ENCODE measurements around the gene NYNRIN.
"Not testable (repeated sequence)": the region's sequence is repeated elsewhere in the genome, so short reads cannot be mapped to it uniquely, and the experiment has no call there.

Gene NYNRIN

GRCh38 chr14:24434676-24435075 lies 35.9 kb downstream of the NYNRIN start:
- DNase-seq = no peak

GRCh38 chr14:24435192-24435810 lies 36.5 kb downstream of the NYNRIN start:
- no peak for DNase-seq

- DNase-seq = no peak
Observed at GRCh38 chr14:24435998-24436354, 37.2 kb downstream of the NYNRIN start.

GRCh38 chr14:24436355-24437019 lies 37.7 kb downstream of the NYNRIN start:
- DNase-seq = peak; percentile 72

DNA sequence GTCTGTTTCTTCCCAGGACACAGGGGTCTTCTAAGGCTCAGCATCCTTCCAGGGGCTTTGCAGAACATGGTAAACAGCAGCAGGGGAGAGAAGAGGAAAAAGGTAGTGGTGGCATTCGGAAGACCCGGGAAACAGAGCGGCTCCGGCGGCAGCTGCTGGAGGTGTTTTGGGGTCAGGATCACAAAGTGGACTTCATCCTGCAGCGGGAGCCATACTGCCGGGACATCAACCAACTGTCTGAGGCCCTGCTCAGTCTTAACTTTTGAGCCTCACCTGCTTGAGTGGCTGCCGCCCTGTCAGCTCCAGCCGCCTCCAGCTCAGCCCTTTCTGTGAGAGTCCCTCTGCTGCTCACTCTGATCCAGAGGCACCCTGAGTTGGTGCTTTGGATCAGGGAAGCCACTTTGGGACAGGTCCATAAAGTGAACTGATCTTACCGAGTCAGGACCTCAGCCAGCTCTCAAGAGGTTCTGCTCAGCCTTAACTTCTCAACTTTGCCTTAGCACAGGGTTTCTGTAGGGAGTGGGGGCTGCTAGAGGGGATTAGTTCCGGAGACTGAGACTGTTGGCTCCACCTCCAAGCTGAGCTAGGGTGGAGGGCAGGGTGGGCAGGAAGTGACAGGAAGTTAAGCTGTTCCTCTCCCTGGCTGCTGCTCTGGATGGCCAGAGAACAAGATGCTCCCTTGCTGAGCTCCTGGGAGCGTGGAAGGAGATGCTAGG lies 38.4 kb downstream of the NYNRIN start:
- DNase-seq = peak; percentile 16

DNA sequence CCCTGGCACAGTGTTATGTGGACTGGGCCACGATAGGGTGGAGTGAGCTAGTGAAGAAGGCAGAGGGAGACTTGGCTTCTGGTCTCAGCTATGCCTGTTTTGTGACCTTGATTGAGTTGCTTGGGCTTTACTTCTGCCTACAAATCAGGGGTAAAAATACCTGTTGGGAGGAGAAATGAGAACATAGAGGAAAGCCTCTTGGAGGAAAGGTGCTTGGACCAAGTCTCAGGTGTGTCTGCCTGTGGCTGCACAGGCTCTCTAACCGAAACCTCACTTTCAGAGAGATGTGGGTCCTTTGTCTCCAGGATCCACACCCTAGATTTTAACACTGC lies 38.9 kb downstream of the NYNRIN start:
- no peak for DNase-seq

DNA sequence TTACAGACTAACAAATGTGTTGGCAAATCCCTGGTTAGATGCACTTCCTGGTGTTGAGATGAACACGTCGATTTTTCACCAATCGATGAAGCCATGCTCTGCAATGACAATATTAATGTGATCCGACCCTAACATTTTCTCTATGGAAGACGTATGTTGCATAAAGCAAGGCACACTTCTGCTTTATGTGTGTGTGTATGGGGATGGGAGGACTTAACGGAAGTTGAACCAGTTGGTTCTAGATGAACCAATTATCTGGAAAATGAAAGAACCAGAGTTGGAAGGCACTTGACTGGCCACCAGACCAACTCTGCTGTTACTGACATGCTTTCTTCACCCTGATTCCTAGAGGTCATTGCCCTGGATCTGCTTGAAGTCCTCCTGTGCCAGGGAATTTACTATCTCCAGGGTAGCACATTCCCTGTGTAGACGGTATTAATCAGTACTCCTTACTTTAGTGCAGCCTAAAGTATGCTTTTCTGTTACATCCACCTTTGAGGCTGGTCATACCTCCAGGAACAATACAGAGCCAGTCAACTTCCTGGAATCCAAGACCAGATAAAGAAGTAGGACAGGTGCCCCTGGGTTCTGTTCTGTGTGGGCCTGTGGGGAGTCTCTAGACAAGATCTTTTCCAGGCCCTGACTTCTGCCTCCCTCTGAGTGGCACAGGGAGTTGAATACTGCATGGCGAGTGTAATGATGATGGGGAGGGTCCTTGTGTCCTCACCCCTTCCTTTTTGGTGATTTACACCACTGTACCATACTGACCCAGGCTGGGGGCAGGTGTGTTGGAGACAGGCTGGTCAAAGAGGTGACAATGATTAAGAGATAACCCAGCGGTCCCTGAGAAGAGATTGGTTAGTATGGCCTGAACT lies 39.7 kb downstream of the NYNRIN start:
- DNase-seq = no peak

- DNase-seq = no peak
Observed at GRCh38 chr14:24439257-24439656, 40.5 kb downstream of the NYNRIN start.

- no peak for DNase-seq
Observed at GRCh38 chr14:24439830-24440605, 41.2 kb downstream of the NYNRIN start.

DNA sequence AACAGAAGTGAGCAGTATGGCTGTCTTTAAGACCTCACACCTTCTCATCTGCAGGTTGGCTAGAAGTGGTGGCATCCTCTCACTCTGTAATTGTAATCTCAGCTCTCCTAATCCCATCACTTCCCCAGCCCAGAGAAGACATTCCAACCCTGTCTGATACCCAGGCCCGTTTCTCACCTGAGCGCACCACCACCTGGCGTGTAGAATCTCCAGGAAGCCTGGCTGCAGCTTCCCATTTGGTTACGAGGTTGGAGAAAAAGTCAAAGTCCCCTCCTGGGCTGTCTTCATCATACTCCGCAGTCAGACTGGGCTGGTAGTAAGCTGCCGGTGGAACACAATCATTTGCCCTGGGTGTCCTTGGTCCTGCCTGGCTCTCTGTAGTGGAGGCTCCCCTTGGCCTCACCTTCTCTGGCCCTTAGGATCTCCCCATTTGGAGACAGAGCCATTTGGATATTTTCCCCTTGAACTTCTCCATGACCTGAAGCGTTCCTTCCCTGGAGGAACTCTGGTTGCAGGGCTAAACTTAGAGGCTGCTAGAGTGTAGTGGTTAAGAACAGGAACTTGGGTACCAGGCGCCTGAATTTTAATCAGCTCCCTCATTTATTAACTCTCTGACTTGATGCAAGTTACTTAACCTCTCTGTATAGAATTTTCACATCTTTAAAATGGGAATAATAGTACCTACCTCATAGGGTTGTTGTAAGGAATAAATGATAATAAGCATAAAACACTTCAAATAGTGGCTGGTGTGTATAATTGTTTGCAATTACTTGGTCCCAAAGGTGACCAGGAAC lies 42.0 kb downstream of the NYNRIN start:
- DNase-seq = no peak

DNA sequence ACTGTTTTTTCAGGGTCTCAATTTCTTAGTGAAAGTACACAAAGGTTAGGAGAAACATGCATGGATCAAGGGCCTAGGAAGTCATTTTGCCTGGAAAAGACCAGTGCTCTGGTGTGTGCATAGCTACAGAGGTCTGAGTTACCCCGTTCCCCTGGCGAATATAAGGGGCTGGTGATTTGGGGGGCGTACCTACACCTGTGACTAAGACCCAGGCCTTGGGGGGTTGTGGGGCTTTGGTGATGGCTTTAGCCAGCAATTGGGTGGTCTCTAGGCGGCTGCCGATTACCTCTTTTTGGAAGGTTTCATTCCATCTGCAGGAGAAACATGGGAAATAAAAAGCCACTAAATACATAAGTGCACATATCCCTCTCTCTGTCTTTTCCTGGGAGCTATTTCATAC lies 42.7 kb downstream of the NYNRIN start:
- no peak for DNase-seq

DNA sequence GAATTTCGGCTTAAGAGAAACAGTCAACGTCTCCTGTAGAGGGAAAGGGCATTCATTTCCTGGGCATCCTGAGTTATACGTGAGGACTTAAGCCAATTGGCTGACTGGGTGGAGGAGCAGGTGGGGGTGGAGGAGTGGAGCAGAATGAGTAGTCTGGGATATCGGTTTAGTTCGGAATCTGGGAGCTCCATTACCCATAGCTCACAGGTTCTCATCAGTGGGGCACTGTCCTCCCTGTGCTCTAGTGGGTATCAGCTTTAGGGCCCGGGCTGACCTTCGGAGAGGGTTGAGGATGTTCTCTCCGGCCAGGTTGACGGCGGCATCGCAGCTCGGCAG lies 43.1 kb downstream of the NYNRIN start:
- no peak for DNase-seq

- DNase-seq = peak; percentile 95
Observed at GRCh38 chr14:24442240-24443052, 43.6 kb downstream of the NYNRIN start, which contains the start of gene SDR39U1. Gene SDR39U1 (minus strand): TSS chr14:24442776. CDS start chr14:24442769, 7 bp downstream.

DNA sequence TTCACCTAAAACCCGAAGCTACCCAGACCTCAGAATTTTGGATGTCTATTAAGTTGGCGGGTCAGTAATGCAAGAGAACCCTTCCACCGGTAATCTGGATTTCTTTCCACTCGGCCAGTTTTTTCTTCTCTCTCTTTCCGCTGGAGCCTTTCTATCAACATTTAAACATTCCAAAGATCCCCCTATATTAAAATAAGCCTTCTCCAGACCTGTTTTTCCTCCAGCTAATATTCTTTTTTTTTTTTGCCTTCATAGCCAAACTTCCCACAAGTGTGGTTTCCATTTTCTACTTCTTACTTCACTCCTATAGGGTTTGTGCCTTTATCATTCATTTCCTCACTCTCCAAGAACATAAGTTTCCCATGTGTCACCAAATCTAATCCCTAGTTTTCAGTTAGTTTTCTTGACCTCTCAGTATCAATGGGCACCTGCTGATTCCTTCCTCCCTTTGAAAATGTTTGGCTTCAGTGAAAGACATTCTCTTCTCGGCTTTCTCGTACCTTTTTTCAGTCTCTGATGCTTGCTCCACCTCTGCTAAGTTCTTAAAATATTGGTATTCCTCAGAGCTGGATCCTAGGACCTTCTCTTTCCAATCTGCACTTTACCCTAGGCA lies 44.4 kb downstream of the NYNRIN start:
- DNase-seq = no peak

GRCh38 chr14:24450828-24451227 lies 52.0 kb downstream of the NYNRIN start:
- not testable (repeated sequence) for DNase-seq

DNA sequence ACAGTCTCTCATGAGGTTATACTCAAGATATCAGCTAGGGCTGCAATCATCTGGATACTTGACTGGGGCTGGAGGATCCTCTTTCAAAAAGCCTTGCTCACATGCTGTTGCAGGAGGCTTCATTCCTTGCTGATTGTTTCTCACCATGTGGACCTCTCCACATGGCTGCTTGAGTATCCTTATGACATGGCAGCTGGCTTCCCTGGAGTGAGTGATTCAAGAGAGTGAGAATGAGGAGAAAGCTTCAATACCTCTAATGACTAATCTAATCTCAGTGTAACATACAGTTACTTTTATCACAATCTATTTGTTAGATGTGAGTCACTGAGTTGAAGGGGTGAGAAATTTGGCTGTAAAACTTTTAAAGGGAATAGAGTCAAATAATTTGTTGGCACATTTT lies 58.2 kb downstream of the NYNRIN start:
- no peak for DNase-seq

- DNase-seq = no peak
Observed at GRCh38 chr14:24458736-24459135, 59.9 kb downstream of the NYNRIN start.

DNA sequence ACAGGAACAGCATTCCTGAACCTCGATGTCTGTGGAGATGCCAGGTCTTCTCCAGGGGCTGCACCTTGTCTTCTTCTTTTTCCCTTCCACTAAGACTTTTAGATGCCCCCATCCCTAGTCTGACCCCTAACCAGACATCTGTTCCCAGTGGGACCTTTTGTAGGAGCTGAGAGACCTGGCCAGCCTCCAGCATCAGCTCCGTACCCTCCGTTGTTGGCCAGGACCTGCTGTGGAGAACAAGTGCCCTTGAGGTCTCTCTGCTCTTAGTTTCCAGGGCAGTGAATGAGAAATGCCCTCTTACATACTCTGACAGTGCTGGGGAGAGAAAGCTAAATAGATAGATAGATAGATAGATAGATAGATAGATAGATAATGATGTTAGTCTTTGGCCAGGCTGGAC lies 60.5 kb downstream of the NYNRIN start:
- no peak for DNase-seq

- no peak for DNase-seq
Observed at GRCh38 chr14:24461336-24461735, 62.5 kb downstream of the NYNRIN start.

All from KG1 (cell line).